GM19438 (cell line): Measurements from ENCODE around the gene IDH2.
A peak's percentile ranks its signal among the peaks of the same experiment; 100 is the strongest.
"Not testable (repeated sequence)": the region's sequence is repeated elsewhere in the genome, so short reads cannot be mapped to it uniquely, and the experiment has no call there.

Source experiments
- ATAC-seq: cut with Tn5 transposase; IDR thresholded peaks from one replicate; pipeline ENCODE4 v1.9.1; 2021; ENCODE audit warnings: low read depth; ENCODE audit not compliant: unreplicated experiment

IDH2 gene

GRCh38 chr15:90101969-90102890, at the start of gene IDH2:
Gene IDH2 (minus strand): TSS chr15:90102468. CDS start chr15:90102390, 78 bp downstream.
- peak; percentile 54 for ATAC-seq

DNA sequence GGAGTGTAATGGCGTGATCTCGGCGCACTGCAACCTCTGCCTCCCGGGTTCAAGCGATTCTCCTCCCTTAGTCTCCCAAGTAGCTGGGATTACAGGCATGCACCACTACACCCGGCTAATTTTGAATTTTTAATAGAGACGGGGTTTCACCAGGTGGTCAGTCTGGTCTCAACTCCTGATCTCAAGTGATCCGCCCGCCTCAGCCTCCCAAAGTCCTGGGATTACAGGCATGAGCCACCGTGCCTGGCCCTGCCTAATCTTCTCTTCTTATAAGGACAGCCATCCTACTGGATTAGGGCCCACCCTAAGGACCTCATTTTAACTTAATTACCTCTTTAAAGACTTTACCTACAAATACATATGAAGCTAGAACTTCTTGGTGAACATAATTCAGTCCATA, 48.3 kb upstream of the IDH2 start:
- not testable (repeated sequence) for ATAC-seq

- no peak for ATAC-seq
Measured at GRCh38 chr15:90149609-90150340, 47.5 kb upstream of the IDH2 start.

GRCh38 chr15:90146198-90146761, 44.0 kb upstream of the IDH2 start:
- ATAC-seq: not testable (repeated sequence)

- no peak for ATAC-seq
Measured at GRCh38 chr15:90145761-90146160, 43.5 kb upstream of the IDH2 start.

GRCh38 chr15:90145259-90145658, 43.0 kb upstream of the IDH2 start:
- no peak for ATAC-seq

DNA sequence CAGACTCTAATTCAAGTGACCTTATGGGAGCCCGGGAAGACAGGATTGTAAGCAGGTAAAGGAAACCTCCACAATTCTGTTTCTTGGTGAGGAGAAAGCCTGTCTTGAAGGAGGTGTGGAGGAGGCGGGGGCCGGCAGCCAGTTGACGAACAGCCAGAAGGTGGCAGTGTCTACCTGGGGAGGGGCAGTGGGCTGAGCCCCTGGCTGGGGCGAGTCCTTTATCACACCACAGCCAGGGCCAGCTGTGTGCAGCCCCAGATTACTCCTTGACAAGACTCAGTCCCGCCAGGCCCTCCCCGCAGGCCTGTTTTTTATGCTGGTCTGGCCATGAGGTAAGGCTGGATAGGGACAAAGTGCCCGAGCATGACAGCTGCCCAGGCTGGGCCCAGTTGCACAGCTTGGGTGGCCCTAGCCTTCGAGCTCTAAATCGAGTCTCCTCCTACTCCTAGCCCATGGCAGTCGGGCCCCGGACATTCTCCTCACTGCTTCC, 40.9 kb upstream of the IDH2 start:
- peak; percentile 68 for ATAC-seq

DNA sequence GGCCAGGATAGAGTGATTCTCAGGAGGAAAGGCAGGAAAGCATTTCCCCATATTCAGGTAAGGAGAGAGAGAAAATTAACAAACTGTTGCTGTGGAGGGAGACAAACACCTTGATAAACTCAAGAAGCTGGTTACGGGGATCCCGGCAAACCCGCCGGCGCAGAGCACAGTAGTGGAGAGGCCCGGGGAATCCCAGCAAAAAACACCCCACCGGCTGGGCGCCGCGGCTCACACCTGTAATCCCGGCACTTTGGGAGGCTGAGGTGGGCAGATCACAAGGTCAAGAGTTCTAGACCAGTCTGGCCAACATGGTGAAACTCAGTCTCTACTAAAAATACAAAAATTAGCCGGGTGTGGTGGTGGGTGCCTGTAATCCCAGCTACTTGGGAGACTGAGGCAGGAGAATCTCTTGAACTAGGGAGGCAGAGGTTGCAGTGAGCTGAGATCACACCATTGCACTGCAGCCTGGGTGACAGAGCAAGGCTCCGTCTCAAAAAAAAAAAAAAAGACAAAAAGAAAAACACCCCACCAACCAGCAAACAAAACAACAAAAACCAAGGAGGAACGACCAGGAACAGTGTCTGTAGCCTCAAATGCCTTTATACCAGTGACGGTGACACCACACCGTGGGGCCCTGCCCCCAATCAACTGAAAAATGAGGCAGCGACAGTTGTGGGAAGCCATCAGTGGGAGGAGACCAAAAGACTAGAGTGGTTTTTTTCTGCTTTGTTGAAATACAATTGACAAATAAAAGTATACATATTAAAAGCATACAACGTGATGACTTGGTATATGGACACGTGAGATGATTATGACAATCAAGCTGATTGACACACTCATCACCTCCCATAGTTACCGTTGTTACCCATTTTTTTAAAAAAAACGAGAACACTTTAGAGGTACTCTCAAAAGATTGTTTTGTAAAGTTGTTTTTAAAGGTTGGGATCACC, 40.2 kb upstream of the IDH2 start:
- no peak for ATAC-seq

- no peak for ATAC-seq
Measured at GRCh38 chr15:90141646-90142045, 39.4 kb upstream of the IDH2 start.

- ATAC-seq: not testable (repeated sequence)
Measured at GRCh38 chr15:90139549-90139948, 37.3 kb upstream of the IDH2 start.

DNA sequence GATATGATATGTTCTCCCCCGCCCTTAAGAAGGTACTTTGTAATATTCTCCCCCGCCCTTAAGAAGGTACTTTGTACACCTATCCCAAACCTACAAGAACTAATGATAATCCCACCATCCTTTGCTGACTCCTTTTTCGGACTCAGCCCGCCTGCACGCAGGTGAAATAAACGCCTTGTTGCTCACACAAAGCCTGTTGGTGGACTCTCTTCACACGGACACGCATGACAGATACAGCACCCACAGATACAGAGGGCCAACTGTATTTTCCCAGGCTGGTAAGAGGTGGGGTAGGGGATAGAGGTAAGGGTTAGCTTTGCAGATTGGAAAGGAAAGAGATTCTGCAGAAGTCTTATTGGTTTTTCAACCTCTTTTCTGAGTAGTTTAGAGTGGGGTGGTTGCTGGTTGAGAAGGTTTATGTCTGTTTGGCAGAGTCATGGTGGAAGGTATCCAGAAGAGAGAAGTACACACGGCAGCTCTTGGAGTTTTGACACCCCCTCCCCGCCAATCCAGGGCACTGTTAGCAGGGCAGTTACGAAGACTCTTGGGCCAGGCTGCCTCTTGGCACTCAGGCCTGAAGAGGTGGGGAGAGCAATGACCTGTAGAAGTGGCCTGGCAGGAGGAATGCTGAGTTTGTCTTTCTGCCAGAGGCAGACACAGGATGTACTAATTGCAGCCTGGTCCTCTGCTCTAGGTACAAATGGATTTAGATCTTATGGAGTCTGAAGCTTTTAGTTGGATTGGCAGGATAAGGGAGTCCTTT, 36.0 kb upstream of the IDH2 start:
- no peak for ATAC-seq

DNA sequence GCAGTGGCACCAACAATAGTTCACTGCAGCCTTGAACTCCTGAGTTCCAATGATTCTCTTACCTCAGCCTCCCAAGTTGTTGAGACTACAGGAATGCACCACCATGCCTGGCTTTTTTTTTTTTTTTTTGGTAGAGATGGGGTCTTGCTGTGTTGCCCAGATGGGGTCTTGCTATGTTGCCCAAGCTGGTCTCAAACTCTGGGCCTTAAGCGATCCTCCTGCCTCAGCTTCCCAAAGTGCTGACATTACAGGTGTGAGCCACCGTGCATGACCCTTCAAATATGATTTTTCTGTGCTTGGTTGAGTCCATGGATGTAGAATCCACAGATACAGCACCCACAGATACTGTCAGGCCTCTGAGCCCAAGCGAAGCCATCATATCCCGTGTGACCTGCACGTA, 30.2 kb upstream of the IDH2 start:
- ATAC-seq: no peak

DNA sequence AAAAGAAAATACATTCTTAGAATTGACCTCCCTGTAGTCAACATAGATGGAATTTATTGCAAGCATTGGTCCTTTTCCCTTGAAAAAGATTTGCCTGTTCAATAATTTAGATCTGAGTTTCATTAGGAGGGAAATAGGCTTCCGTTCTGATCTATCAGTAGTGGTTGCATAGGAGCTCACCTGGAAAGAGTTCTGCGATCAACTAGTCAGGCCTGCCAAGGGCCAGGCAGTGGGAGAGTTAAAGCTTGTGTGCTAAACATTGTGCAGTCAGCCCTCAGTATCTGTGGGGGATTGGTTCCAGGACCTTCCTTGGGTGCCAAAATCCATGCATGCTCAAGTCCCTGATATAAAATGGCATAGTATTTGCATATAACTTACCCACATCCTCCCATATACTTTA, 29.6 kb upstream of the IDH2 start:
- ATAC-seq: no peak

DNA sequence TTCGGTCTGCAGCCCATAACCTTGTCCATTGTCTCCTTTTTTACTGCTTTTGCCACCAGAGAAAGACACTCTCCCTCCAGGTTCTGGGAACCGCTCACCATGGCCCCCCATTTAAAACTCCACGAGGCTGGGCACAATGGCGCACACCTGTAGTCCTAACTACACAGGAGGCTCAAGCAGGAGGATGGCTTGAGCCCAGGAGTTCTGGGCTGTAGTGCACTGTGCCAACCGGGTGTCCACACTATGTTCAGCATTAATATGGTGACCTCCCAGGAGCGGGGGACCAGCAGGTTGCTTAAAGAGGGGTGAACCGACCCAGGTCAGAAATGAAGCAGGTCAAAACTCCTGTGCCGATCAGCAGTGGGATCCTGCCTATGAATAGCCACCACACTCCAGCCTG, 28.0 kb upstream of the IDH2 start:
- ATAC-seq: no peak

DNA sequence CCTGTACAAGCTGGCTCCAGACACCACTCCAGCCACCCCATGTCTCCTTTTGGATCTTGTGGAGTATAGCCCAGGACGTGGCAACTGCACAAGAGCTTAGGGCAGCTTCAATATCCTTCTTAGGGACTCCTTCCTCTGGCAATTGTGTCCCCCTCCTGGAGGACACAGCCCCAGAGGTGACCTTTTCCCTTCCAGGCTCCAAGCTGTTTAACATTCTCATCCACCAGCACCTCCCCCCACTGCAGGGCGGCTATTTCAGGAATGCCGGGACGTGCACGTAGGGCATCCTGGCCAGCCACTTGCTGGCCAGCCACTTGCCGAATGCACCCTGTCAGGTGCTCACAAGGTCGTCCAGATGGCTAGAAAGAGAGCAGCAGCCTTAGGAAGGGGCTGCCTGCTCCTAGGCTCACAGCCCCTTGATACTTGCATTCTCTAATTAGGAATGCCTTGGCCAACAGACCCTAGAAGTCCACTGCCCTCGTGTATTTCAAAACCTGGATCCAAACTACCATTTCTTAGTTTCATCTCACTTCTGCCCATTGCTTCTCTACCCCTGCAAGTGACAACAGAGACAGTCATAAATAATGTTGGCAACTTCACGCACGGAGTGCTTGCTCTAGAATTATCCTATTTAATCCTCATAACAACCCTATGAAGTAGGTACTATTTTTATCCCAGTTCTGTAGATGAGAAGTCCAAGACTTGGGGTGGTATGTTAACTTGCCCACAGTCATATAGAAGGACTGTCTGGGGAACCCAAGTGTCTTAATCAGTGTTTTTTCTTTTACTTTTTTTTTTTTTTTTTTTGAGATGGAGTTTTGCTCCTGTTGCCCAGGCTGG, 24.5 kb upstream of the IDH2 start:
- ATAC-seq: no peak

GRCh38 chr15:90126022-90126421, 23.8 kb upstream of the IDH2 start:
- ATAC-seq: no peak

GRCh38 chr15:90124507-90124906, 22.2 kb upstream of the IDH2 start:
- ATAC-seq: no peak

- no peak for ATAC-seq
Measured at GRCh38 chr15:90121086-90121485, 18.8 kb upstream of the IDH2 start.
